Raji (cell line): Measurements from ENCODE around the gene SERPINF2.

Experiments
- POLR2A ChIP-seq: IDR thresholded peaks from 2 replicates; pipeline ENCODE4 v1.6.1; 2011; ENCODE audit warnings: low read depth, low read length, control low read depth; ENCODE audit not compliant: insufficient read depth

The SERPINF2 gene

GRCh38 chr17:1727258-1727789 is 15.3 kb upstream of the SERPINF2 start:
- TF ChIP-seq POLR2A: no peak

- no peak for TF ChIP-seq POLR2A
These were observed 14.6 kb upstream of the SERPINF2 start for GRCh38 chr17:1727876-1728630.

- TF ChIP-seq POLR2A: no peak
These were observed 12.7 kb upstream of the SERPINF2 start for GRCh38 chr17:1729966-1730325.

GRCh38 chr17:1730326-1731193 is 12.1 kb upstream of the SERPINF2 start:
- TF ChIP-seq POLR2A: no peak

GRCh38 chr17:1731194-1731506 is 11.5 kb upstream of the SERPINF2 start:
- TF ChIP-seq POLR2A: no peak

GRCh38 chr17:1732241-1732832 is 10.3 kb upstream of the SERPINF2 start:
- no peak for TF ChIP-seq POLR2A

- no peak for TF ChIP-seq POLR2A
These were observed 9.8 kb upstream of the SERPINF2 start for GRCh38 chr17:1732833-1733321.

GRCh38 chr17:1733759-1734158 is 8.9 kb upstream of the SERPINF2 start:
- TF ChIP-seq POLR2A: no peak

GRCh38 chr17:1735418-1735817 is 7.3 kb upstream of the SERPINF2 start:
- no peak for TF ChIP-seq POLR2A

GRCh38 chr17:1735834-1736347 is 6.8 kb upstream of the SERPINF2 start:
- TF ChIP-seq POLR2A: no peak

- TF ChIP-seq POLR2A: no peak
These were observed 6.1 kb upstream of the SERPINF2 start for GRCh38 chr17:1736348-1737281.

- TF ChIP-seq POLR2A: no peak
These were observed 5.0 kb upstream of the SERPINF2 start for GRCh38 chr17:1737531-1738291.

- no peak for TF ChIP-seq POLR2A
These were observed 393 bp downstream of the SERPINF2 start for GRCh38 chr17:1743088-1743439.
